Activated CD4-positive, alpha-beta T cell treated with anti-CD3 and anti-CD28 coated beads, Interleukin-2, amount 50 U/mL, for 16 hours (primary cell): ENCODE data around the gene TLE4.

ENCODE experiments used
- DNase-seq: peaks from one replicate; pipeline ENCODE4 v3.0.0-alpha.2; 2020

TLE4 gene

GRCh38 chr9:79667120-79667519 is 95.4 kb downstream of the TLE4 start:
- no peak for DNase-seq

GRCh38 chr9:79667817-79668436 is 96.2 kb downstream of the TLE4 start:
- no peak for DNase-seq

- no peak for DNase-seq
Measured at GRCh38 chr9:79668956-79669355, 97.2 kb downstream of the TLE4 start.

DNA sequence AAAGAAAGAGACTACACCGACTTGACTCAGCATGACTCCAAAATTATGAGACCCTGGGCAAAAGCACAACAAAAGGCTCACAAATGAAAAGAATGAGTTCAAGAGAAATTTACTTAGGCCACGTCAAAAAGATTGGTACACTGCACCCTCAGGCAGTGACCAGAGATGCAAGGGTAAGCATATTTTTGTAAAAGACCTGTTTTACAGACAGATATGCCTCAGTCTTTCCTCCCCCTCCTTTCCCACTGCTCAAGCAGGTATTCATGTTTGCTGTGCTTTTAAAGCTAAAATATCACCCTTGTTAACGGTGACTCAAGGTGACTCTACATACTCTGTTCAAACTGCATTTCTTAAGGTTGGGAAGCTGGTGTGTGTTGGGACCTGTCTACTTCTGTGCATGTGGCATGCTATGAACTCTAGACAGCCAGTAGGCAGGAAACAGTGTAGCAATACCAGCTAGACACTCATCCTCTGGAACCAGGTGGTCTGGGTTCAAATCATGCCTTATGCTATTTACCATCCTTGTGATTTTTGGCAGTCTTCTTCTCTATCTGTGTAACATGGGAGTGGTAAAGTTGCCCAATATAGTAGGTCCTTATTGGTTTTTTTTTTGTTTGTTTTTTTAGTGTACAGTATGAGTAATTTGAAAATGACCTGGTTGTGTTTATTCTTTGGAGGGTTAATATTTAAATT is 98.7 kb downstream of the TLE4 start:
- no peak for DNase-seq

DNA sequence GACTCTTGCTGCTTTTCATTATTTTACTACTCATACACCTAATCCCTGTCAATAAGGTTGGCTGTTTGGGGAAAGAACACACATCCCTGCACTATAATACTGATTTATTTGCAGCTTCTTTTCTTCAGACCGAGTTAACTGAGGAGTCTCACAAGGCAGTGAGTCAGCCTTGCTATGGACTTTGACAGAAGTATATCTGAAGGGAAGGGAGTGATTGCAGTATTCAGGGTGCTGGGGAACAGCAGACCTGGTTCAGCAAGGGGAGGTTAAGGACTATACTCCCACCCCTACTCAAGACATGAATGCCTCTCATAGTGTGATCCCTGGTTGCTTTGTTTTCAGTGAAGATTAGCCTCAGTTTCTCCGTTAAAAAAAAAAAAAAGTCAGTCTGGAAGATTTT is 99.8 kb downstream of the TLE4 start:
- DNase-seq, result no peak

- DNase-seq, result no peak
Measured at GRCh38 chr9:79672236-79672635, 100.5 kb downstream of the TLE4 start.

- no peak for DNase-seq
Measured at GRCh38 chr9:79672891-79673290, 101.1 kb downstream of the TLE4 start.

DNA sequence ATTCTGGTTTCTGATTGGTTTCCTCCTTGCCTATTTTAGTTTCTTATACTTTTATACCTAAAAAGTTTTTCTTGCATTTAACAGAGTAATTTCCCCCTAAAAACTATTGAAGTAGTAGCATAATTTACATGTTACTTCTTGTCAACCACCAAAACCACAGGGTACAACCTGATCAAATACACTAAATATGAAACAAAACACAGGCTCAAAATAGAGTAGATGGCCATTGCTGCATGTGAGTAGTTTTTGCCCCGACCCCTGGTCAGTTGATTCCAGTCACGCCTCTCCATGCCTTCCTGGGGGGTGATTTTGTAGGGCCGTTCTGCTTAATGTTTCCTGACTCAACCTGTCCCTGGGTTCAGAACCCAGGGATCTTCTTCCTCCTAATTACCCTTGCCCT is 101.8 kb downstream of the TLE4 start:
- no peak for DNase-seq

DNA sequence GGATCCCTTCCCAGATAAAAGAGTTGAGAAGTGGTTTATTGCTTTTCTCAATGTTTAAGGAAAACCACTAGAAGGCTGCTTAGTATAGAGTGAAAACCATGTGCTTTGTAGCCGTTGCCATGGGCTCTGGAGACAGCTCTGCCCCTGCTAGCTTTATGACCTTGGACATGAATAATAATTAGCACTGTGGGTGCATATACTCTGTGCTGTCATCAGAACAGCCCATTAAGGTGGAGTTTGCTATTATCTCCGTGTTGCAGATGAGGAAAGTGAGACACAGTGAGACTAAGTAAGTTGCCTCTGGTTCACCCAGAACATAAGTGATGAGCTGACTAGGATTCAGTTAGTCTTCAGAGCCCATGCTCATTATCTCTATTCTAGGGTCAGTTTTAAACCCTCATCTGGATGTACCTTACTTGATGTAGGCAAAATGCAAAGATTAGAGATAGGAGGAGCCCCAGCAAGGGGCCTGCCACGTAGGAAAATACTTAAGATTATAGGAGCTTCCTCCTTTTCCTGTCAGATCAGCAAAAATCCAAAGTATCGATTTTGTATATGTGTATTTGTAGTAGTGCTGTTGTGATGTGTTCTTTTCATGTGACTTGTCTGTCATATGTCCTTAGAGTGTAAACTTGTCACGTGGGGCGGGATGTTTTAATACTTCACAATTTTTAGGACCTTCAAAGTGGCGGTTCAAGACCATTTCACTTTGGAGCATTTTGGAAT is 102.5 kb downstream of the TLE4 start:
- no peak for DNase-seq

- DNase-seq, result no peak
Measured at GRCh38 chr9:79681576-79681975, 109.8 kb downstream of the TLE4 start.

DNA sequence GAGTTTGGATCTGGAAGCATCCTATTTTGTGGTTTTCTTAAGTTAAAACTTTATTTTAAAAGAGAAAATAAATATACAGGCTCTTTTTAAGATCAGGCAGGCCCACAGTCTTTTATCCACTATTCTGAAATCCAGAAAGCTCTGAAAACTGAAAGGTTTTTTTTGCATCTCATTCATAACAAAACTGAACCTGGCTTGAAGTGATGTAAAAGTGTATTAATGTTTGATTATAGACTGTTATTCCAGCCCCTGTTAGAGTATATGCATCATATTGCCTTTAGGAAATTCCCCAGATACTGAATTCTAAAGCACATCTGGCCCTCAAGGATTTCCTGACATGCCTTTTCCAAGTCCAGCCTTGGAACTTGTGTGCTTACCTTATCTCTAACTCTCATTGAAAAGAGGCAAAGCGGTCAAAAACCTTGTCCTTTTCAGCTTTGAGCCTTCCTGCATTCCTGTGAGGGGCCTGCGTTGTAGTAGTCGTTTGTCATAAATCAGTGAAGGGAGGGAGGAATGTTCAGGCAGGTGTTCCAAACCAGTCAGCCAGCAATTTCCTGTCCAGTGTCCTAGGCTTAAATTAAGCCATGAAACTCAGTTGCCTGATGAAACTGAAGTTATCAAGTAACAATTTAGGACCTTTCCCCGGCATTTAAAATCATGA is 110.4 kb downstream of the TLE4 start:
- DNase-seq, result no peak

DNA sequence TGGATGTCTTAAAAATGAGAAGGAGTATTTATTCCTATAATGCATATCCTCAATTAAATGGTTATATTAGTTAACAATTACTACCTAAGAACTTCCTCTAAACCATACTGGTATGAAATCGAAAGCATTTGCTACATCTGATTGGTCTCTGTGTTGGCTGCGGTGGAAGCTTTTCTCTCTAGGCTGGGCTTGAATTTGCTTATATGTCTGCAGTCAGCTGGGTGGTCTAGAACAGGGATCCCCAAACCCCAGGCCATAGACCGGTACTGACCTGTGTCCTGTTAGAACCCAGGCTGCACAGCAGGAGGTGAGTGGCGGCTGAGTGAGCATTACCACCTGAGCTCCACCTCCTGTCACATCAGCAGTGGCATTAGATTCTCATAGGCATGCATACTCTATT is 112.3 kb downstream of the TLE4 start:
- no peak for DNase-seq

- DNase-seq, result no peak
Measured at GRCh38 chr9:79684711-79685575, 113.2 kb downstream of the TLE4 start.

GRCh38 chr9:79685577-79685976 is 113.8 kb downstream of the TLE4 start:
- DNase-seq, result no peak

GRCh38 chr9:79686381-79687130 is 114.8 kb downstream of the TLE4 start:
- DNase-seq, result no peak

GRCh38 chr9:79687131-79687447 is 115.3 kb downstream of the TLE4 start:
- DNase-seq, result peak; percentile 48

- DNase-seq, result no peak
Measured at GRCh38 chr9:79688363-79688762, 116.6 kb downstream of the TLE4 start.

DNA sequence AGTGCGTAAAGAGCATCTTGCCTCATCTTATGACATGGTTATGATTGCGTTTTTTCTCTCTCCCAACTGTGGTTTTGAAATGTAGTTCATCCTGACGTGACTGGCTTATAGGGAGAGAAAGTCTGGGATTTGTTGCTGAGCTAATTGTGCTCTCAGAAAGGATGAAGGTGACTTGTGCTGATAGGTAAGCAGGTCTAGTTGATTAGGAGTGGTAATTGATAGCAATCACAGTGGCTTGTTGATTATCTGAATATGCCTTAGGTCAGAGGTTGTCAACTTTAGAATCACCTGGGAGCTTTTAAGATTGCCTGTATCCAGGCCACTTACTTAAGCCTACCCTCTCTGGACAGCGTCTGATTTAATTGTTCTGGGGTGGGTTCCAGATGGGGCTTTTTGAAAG is 117.8 kb downstream of the TLE4 start:
- DNase-seq, result no peak

GRCh38 chr9:79691496-79691895 is 119.7 kb downstream of the TLE4 start:
- no peak for DNase-seq

GRCh38 chr9:79692857-79693571 is 121.2 kb downstream of the TLE4 start:
- DNase-seq, result no peak

DNA sequence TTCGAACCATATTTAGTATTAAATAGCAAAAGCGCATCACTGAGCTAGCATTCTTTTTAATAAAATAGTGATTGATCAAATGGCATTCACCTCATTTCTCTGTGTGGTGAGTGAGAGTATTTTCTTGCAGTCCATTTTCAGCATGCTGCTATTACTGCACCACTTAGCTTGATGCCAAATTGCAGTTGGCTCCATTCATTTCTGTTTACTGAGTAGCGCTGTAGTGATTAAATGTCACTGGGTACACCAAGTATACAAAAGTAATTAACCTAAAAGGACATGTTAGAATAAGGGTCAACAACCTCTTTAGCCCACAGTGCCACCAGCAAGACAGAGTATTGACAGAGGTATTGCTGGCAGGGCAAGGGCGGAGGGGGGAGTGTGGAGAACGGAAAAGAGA is 122.0 kb downstream of the TLE4 start:
- DNase-seq, result no peak
